Activated CD4-positive, alpha-beta memory T cell treated with anti-CD3 and anti-CD28 coated beads for 36 hours (primary cell): ENCODE data around the gene ATCAY. TPM values are rescaled to one million over a fixed set of nuclear protein-coding genes. Genes with fewer than 3 reads are reported as not detected.

ENCODE experiments used
- CTCF ChIA-PET: fragments of 350-600 bp; sonication (Branson Sonifier 250); formaldehyde crosslinking; loops from one replicate; lab custom pipeline; 2021; ENCODE audit warnings: antibody characterized with exemption, inconsistent platforms; lab: Charles Lee
- POLR2A ChIA-PET: fragments of 350-600 bp; sonication (Branson Sonifier 250); formaldehyde crosslinking; loops from one replicate; lab custom pipeline; 2021; ENCODE audit warnings: antibody characterized with exemption; lab: Charles Lee
- DNase-seq: peaks from one replicate; pipeline ENCODE4 v3.0.0-alpha.2; 2020
- H3K27ac Mint-ChIP-seq: one replicate; pipeline ENCODE4 v1.8.0; 2021; ENCODE audit warnings: mixed read lengths
- H3K27me3 Mint-ChIP-seq: one replicate; pipeline ENCODE4 v1.8.0; 2021; ENCODE audit warnings: mixed read lengths
- H3K36me3 Mint-ChIP-seq: one replicate; pipeline ENCODE4 v1.8.0; 2021; ENCODE audit warnings: mixed read lengths
- H3K4me1 Mint-ChIP-seq: one replicate; pipeline ENCODE4 v1.8.0; 2021; ENCODE audit warnings: low read depth, mixed read lengths
- H3K4me3 Mint-ChIP-seq: one replicate; pipeline ENCODE4 v1.8.0; 2021; ENCODE audit warnings: mild to moderate bottlenecking, mixed read lengths
- H3K9me3 Mint-ChIP-seq: one replicate; pipeline ENCODE4 v1.8.0; 2021; ENCODE audit warnings: mixed read lengths
- intact Hi-C: fragments of 100-400 bp; cut with micrococcal nuclease; formaldehyde crosslinking; loops from one replicate; pipeline ENCODE4 v1.15.1; 2023
- total RNA-seq, 2 experiments: library from RNA; stranded (reverse); gene quantifications; one replicate each; pipeline ENCODE4 v1.2.3, GENCODE V29; 2021

ATCAY gene
- total RNA-seq: not detected

GRCh38 chr19:3880471-3881271 is at the start of gene ATCAY:
TSS of gene ATCAY (plus strand) at chr19:3880685. CDS start at chr19:3885768, 5,083 bp downstream.
- intact Hi-C loops: no loop called here
- Mint-ChIP-seq H3K36me3 (no peaks in the 10 kb centered on the region), H3K27ac (no peak within 1 kb of the TSS), H3K27me3 (peaks cover 31% of the 10 kb centered on the region), H3K4me1 (peaks cover 13% of the 10 kb centered on the region), H3K9me3 (no peaks in the 10 kb centered on the region), H3K4me3 (no peak within 1 kb of the TSS)
- no peak for DNase-seq
- CTCF ChIA-PET: interaction anchor here (0.6 kb wide), 1 partner anchor 58 kb away, joined by 3 read pairs; no protein-coding TSS in a partner anchor
- POLR2A ChIA-PET: no interaction called here

- no peak for DNase-seq
- H3K36me3 Mint-ChIP-seq: no peaks in the 10 kb centered on the region
- intact Hi-C loops: no loop called here
- peaks cover 2% of the 10 kb centered on the region for H3K4me1 Mint-ChIP-seq
- H3K27ac Mint-ChIP-seq: no peak overlapping the region
- H3K4me3 Mint-ChIP-seq: no peak overlapping the region
- H3K27me3 Mint-ChIP-seq: peaks cover 1% of the 10 kb centered on the region
- ChIA-PET POLR2A (no interaction called here), CTCF (no interaction called here)
- no peaks in the 10 kb centered on the region for H3K9me3 Mint-ChIP-seq
These were observed 48.9 kb upstream of the ATCAY start for GRCh38 chr19:3831601-3832000.

- no peak overlapping the region for H3K4me3 Mint-ChIP-seq
- POLR2A ChIA-PET: no interaction called here
- no peak overlapping the region for H3K27ac Mint-ChIP-seq
- no peaks in the 10 kb centered on the region for H3K9me3 Mint-ChIP-seq
- CTCF ChIA-PET: no interaction called here
- no peaks in the 10 kb centered on the region for H3K36me3 Mint-ChIP-seq
- intact Hi-C loops: no loop called here
- no peak for DNase-seq
- peaks cover 1% of the 10 kb centered on the region for H3K27me3 Mint-ChIP-seq
- H3K4me1 Mint-ChIP-seq: peaks cover 2% of the 10 kb centered on the region
These were observed 48.5 kb upstream of the ATCAY start for GRCh38 chr19:3832001-3832400.

GRCh38 chr19:3833578-3834348 is 46.7 kb upstream of the ATCAY start:
- no peak for DNase-seq
- POLR2A ChIA-PET: no interaction called here
- no peak overlapping the region for H3K4me3 Mint-ChIP-seq
- no peaks in the 10 kb centered on the region for H3K4me1 Mint-ChIP-seq
- H3K27me3 Mint-ChIP-seq: peaks cover 1% of the 10 kb centered on the region
- no peaks in the 10 kb centered on the region for H3K36me3 Mint-ChIP-seq
- intact Hi-C loops: no loop called here
- H3K27ac Mint-ChIP-seq: no peak overlapping the region
- peaks cover 10% of the 10 kb centered on the region for H3K9me3 Mint-ChIP-seq
- CTCF ChIA-PET: no interaction called here

- DNase-seq: no peak
- H3K9me3 Mint-ChIP-seq: peaks cover 10% of the 10 kb centered on the region
- no peak overlapping the region for H3K4me3 Mint-ChIP-seq
- H3K36me3 Mint-ChIP-seq: no peaks in the 10 kb centered on the region
- H3K4me1 Mint-ChIP-seq: no peaks in the 10 kb centered on the region
- H3K27ac Mint-ChIP-seq: no peak overlapping the region
- ChIA-PET CTCF (interaction anchor here (0.6 to 1.2 kb wide), 2 partner anchors 7 to 12 kb away, joined by 3 to 4 read pairs; no protein-coding TSS in a partner anchor), POLR2A (no interaction called here)
- intact Hi-C loops: no loop called here
- no peaks in the 10 kb centered on the region for H3K27me3 Mint-ChIP-seq
These were observed 46.0 kb upstream of the ATCAY start for GRCh38 chr19:3834349-3835054.

- H3K27me3 Mint-ChIP-seq: no peaks in the 10 kb centered on the region
- intact Hi-C loops: no loop called here
- peaks cover 10% of the 10 kb centered on the region for H3K9me3 Mint-ChIP-seq
- H3K36me3 Mint-ChIP-seq: no peaks in the 10 kb centered on the region
- no peak overlapping the region for H3K4me3 Mint-ChIP-seq
- H3K4me1 Mint-ChIP-seq: no peaks in the 10 kb centered on the region
- ChIA-PET POLR2A (no interaction called here), CTCF (interaction anchor here (0.6 to 1.2 kb wide), 2 partner anchors 8 to 13 kb away, joined by 3 to 4 read pairs; no protein-coding TSS in a partner anchor)
- no peak for DNase-seq
- H3K27ac Mint-ChIP-seq: no peak overlapping the region
These were observed 45.4 kb upstream of the ATCAY start for GRCh38 chr19:3835055-3835435.

GRCh38 chr19:3836887-3837286 is 43.6 kb upstream of the ATCAY start:
- POLR2A ChIA-PET: no interaction called here
- Mint-ChIP-seq H3K36me3 (no peaks in the 10 kb centered on the region), H3K27ac (no peak overlapping the region), H3K4me3 (no peak overlapping the region), H3K9me3 (peaks cover 10% of the 10 kb centered on the region), H3K27me3 (no peaks in the 10 kb centered on the region), H3K4me1 (no peaks in the 10 kb centered on the region)
- CTCF ChIA-PET: no interaction called here
- no peak for DNase-seq
- intact Hi-C loops: no loop called here

- Mint-ChIP-seq H3K9me3 (peaks cover 10% of the 10 kb centered on the region), H3K27ac (no peak overlapping the region), H3K36me3 (no peaks in the 10 kb centered on the region), H3K4me3 (no peak overlapping the region), H3K27me3 (no peaks in the 10 kb centered on the region), H3K4me1 (no peaks in the 10 kb centered on the region)
- ChIA-PET CTCF (no interaction called here), POLR2A (no interaction called here)
- intact Hi-C loops: no loop called here
- DNase-seq: no peak
These were observed 43.2 kb upstream of the ATCAY start for GRCh38 chr19:3837332-3837731.

- H3K9me3 Mint-ChIP-seq: peaks cover 10% of the 10 kb centered on the region
- intact Hi-C loops: no loop called here
- H3K27ac Mint-ChIP-seq: no peak overlapping the region
- H3K27me3 Mint-ChIP-seq: no peaks in the 10 kb centered on the region
- ChIA-PET CTCF (no interaction called here), POLR2A (no interaction called here)
- no peaks in the 10 kb centered on the region for H3K4me1 Mint-ChIP-seq
- H3K4me3 Mint-ChIP-seq: no peak overlapping the region
- H3K36me3 Mint-ChIP-seq: no peaks in the 10 kb centered on the region
- no peak for DNase-seq
These were observed 42.6 kb upstream of the ATCAY start for GRCh38 chr19:3837922-3838321.

- DNase-seq: no peak
- POLR2A ChIA-PET: no interaction called here
- H3K27me3 Mint-ChIP-seq: no peaks in the 10 kb centered on the region
- no peak overlapping the region for H3K27ac Mint-ChIP-seq
- H3K4me3 Mint-ChIP-seq: no peak overlapping the region
- intact Hi-C loops: no loop called here
- CTCF ChIA-PET: no interaction called here
- H3K4me1 Mint-ChIP-seq: no peaks in the 10 kb centered on the region
- no peaks in the 10 kb centered on the region for H3K36me3 Mint-ChIP-seq
- H3K9me3 Mint-ChIP-seq: peaks cover 10% of the 10 kb centered on the region
These were observed 41.8 kb upstream of the ATCAY start for GRCh38 chr19:3838661-3839060.

- H3K27ac Mint-ChIP-seq: no peak overlapping the region
- intact Hi-C loops: no loop called here
- DNase-seq: no peak
- H3K9me3 Mint-ChIP-seq: peaks cover 10% of the 10 kb centered on the region
- no peak overlapping the region for H3K4me3 Mint-ChIP-seq
- H3K4me1 Mint-ChIP-seq: no peaks in the 10 kb centered on the region
- ChIA-PET CTCF (no interaction called here), POLR2A (no interaction called here)
- no peaks in the 10 kb centered on the region for H3K36me3 Mint-ChIP-seq
- H3K27me3 Mint-ChIP-seq: no peaks in the 10 kb centered on the region
These were observed 40.5 kb upstream of the ATCAY start for GRCh38 chr19:3839941-3840340.

- CTCF ChIA-PET: interaction anchor here (1.0 kb wide), 1 partner anchor 299 kb away, joined by 4 read pairs; no protein-coding TSS in a partner anchor
- Mint-ChIP-seq H3K27me3 (no peaks in the 10 kb centered on the region), H3K27ac (no peak overlapping the region), H3K9me3 (peaks cover 10% of the 10 kb centered on the region), H3K4me1 (no peaks in the 10 kb centered on the region), H3K4me3 (no peak overlapping the region), H3K36me3 (no peaks in the 10 kb centered on the region)
- intact Hi-C loops: no loop called here
- POLR2A ChIA-PET: no interaction called here
- no peak for DNase-seq
These were observed 39.7 kb upstream of the ATCAY start for GRCh38 chr19:3840804-3841203.
